NCI-H146 treated with DMSO at 0.1 percent for 48 hours (cell line): Measurements from ENCODE around the gene NAA35.
"Not testable (repeated sequence)": the region's sequence is repeated elsewhere in the genome, so short reads cannot be mapped to it uniquely, and the experiment has no call there.

Source experiments
- DNase-seq: peaks from one replicate; lab custom pipeline; 2025; ENCODE audit not compliant: unreplicated experiment; lab: John Stamatoyannopoulos, UW

Gene NAA35

DNA sequence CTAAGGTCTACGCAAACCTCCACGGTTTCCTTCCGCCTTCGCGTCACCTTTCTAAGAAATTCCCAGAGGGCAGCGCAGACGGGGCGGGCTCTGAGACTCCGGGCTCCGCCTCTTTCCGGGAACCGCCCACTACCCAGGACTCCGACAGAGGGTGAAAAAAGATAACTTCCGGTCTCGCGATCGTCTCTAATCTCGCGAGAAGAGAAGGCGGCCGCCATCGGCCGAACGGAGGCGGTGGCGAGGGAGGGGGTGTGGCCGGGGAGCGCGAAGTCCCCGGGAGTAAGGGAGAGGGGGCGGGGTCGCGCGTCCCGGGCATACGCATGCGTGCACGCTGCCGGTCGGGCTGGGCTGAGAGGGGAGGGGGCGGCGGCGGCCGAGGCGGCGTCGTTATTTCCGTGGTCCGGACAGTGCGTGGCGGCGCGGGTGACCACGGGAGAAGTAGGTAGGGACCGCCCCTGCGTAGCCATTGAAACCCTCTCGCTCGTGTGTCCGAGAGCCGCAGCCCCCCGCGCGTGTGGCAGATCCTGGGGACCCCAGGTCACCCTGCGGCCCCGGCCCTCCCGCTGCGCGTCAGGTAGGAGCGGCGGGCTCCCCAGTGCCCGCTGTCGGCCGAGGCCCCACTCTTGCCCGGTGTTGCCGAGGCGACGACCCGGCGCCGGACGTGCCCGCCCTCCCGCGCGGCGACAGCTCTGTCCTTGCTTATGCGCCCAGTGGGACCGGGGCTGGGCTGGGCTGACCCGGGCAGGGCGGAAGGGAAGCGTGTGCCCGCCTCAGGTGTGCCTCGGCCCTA is at the start of gene NAA35:
TSS of gene NAA35 (plus strand) at position 315 of the 790 bp plus-strand sequence. CDS start 1,014 bp downstream, outside the sequence.
- peak; percentile 88 for DNase-seq

DNA sequence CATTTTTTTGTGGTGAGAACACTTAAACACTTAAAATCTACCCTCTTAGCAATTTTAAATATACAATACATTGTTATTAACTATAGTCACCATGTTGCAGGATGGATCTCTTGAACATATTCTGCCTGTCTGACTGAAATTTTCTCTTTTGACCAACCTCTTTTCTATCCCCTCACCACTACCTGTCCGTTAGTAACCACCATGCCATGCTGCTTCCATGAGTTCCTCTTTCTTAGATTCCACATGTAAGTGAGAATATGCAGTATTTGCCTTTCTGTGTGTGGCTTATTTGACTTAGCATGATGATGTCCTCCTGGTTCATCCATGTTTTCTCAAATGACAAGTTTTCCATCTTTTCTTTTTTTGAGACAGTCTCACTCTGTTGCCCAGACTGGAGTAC is 48.5 kb upstream of the NAA35 start:
- no peak for DNase-seq

DNA sequence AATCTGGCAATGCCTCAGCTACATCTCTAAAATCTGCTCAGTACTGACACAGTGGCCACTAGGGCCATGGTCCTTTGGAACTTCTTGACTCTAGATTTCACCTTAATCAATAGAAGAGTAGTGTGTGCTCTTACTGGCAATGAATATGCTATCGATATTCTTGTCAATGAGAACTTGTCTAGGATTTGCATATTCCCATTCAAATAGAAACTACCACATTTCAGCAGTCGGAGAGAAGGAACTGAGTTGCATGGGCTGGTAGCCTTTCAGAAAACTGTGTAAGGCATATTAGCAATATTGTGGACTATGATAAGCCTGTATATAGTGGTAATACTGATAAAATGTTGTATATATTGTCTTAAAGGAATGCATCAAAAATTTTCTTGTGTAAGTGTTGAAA is 45.3 kb upstream of the NAA35 start:
- no peak for DNase-seq

DNA sequence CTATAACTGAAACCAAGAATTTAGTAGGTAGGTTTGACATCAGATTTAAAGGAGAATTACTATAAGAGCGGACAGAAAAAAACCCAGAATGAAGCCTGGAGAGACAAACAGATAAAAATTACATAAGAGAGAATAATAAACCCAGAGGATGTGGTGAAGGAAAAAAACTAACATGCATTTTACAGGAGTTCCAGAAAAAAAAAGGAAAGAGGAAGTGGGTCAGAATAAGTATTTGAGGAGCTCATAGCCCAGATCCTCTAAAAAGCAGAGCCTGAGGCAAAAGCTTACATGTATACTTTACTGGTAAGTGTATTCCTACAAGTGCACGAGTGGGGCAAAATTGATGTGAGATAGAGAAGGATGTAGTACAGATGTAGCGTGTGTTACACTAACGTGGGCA is 43.1 kb upstream of the NAA35 start:
- DNase-seq = no peak

DNA sequence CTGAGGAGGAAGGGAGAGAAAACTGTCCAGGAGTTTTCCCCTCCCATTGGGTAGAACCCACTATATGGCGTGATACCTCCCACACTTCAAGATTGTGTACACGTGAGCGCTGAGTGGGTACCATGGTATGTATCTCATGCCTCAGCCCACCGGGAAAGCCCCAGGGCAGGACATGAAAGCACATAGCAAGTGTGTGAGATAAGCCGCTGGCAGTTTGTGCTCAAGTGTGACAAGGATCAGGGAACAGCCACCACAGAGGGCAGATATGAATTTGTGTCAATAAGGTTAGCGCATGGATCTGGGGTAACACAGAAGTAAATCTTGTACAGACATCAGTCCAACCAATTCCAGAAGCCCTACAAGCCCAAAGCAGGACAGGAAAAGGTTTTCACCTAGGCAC is 42.6 kb upstream of the NAA35 start:
- no peak for DNase-seq

DNA sequence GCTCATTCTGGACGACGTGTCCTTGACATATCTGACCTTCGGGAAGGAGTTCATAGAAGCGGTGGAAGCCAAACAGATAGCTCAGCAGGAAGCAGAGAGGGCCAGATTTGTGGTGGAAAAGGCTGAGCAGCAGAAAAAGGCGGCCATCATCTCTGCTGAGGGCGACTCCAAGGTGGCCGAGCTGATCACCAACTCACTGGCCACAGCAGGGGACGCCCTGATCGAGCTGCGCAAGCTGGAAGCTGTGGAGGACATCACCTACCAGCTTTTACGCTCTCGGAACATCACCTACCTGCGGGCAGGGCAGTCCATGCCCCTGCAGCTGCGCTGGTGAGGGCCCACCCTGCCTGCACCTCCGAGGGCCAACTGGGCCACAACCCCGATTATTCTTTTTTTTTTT is 41.6 kb upstream of the NAA35 start:
- DNase-seq = no peak

DNA sequence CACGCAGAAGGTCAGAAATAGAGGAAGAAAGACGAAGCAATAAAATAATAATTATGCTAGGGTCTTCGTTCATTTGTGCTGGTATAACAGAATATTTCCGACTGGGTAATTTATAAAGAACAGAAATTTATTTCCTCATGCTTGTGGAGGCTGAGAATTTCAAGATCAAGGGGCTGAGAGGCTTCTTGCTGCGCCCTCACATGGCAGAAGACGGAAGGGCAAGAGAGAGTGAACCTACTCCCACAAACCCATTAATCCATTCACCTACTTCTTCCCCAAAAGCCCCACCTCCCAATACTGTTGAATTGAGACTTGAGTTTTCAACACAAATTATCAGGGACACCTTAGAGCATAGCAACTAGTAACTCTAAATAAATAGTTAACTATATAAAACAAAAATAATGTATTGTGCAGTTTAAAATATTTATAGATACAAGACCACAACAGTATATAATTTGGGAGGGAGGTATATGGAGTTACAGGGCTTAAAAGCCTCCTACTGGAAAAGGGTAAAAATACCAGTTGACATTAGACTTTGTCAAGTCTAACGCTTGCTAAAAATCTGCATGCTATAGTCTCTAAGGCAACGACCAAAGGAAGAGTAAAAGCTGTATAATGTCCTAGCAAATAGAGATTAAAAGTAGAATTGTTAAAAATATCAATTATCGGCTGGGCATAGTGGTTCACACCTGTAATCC is 40.3 kb upstream of the NAA35 start:
- DNase-seq = no peak

DNA sequence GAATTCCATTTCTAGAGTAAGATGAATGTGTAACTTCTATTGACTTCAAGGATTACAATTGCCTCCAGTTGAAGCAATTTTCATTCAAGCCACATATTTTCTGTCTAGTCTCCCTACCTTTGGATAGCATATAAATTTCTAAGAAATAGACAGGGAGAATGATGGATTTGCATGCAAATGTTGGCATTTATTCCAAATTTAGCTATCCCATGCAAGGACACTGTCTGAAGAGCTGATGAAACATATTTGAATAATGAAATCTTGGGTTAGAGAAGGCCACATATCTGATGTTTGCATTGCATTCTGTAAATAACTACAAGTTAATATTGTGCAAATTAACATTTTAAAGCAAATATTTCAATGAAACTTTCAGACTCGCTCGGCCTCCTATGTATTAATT is 36.0 kb upstream of the NAA35 start:
- DNase-seq = no peak

DNA sequence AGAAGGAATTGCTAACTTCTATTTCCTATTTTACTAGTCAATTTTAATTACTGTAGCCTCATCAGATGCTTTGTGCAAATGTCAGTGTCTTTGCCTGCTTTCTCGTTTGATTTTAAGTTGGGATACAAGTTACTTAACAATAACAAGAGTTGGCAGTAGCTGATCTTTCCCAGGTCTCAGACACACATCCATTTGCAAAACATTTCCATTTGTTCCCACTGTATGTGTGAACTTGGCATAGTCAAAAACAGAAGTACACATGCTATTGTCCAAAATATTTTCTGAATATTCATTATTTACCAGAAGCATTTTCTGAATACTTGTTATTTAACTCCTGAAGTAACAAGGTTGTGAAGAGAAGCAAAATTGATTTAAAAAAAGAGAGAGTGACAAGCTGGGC is 35.0 kb upstream of the NAA35 start:
- no peak for DNase-seq

DNA sequence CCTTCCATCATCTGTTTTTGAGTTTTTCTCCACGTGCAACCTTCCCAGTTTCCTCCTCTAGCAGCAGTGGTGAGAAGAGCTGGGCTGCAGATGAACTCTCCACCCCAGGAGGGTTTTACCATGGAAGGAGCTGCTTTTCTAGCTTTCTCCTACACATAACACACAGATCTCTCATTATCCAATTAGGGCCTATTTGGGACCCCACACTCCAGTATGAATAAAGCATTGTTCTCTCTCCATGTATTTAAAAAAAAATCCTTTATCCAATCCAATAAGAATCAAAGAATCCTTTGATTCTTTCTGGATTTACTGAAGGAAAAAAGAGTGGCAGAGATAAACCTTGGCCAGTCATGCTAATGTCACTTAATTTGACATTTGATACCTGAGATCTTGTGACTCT is 31.6 kb upstream of the NAA35 start:
- peak; percentile 18 for DNase-seq

DNA sequence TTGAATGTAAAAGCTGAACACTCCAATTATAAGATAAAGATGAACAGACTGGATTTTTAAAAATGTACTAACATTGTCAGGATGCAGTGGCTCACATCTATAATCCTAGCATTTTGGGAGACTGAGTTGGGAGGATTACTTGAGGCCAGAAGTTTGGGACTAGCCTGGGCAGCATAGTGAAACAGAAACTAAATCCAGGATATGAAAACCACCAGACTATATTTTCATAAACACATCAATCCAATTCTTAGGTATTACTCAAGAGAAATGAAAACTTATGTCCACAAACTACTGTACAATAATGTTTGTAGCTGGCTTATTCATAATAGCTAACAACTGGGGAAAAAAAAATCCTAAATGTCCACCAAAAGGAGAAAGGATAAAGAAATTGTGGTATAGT is 26.8 kb upstream of the NAA35 start:
- DNase-seq = no peak

DNA sequence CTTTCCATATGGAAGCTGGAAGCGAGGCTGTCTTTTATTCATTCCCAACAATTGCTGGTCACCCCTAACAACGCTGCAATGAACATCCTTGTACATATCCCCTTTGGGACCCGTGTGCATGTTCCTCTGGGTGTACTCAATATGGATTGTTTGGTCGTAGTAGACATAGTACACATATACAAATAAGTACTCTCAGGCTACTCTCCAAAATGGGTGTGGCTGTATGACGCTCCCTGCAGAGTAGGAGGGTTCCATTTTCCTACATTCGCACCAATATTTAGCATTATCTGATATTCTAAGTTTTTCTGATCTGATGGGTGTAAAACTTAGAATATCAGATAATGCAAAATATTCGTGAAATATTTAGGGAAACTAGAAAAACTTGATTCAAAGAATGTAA is 23.2 kb upstream of the NAA35 start:
- DNase-seq = no peak

DNA sequence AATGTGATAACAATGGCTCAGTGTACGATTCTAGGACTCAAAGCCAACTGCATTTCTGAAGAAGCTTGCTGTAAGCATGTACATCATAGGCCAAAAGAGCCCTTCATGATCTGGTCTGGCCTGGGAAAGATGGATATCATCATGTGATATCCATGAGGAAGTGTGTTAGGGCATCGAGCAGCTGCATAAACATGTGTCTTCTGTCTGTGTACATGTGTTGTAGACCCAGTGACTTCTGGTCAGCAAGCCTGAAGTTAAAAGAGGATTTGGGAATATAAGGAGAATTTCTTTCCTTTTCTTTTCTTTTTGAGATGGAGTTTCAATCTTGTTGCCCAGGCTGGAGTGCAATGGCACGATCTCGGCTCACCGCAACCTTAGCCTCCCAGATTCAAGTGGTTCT is 15.5 kb upstream of the NAA35 start:
- DNase-seq = no peak

DNA sequence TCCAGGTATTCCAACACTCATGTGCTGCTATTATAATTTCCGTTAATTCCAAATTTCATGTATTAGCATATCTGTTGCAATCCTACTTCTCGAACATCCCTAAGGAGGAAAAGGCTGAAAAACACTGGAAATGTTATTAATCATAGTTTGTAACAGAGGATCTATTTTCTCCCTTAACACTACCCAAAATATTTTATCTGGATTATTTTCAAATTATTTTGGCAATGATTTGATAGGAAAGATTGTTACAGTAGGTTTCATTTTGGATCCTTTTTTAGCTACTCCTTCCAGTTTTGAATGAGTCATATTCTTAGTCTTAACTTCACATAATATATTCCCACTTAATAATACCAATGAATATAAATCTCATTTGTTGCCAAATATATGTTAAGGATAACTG is 13.9 kb upstream of the NAA35 start:
- DNase-seq = no peak

DNA sequence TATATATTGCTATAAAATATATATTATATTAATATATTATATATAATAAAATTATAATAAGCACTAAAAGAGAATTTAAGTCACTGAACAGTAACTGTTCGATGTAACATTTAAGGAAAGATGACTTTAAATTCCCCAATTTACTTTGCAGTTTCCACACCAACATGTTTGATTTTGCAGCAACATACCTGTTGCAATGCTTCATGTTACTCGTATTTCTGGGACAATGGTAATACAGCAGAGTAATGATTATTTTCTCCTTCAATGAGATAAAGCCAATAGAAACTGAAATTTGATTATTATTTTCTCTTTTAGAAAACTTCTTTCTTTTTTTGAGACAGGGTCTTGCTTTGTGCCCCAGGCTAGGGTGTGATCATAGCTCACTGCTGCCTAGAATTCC is 9.5 kb upstream of the NAA35 start:
- no peak for DNase-seq

DNA sequence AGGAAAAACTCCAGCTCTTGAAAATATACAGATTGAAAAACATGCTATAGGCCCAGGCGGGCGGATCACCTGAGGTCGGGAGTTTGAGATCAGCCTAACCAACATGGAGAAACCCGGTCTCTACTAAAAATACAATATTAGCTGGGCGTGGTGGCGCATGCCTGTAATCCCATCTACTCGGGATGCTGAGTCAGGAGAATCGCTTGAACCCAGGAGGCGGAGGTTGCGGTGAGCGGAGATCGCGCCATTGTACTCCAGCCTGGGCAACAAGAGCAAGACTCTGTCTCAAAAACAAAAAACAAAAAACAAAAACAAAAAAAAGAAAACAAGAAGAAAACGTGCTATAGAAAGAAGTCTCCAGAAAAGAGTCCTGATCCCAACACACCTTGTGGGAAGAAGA is 5.0 kb upstream of the NAA35 start:
- not testable (repeated sequence) for DNase-seq

DNA sequence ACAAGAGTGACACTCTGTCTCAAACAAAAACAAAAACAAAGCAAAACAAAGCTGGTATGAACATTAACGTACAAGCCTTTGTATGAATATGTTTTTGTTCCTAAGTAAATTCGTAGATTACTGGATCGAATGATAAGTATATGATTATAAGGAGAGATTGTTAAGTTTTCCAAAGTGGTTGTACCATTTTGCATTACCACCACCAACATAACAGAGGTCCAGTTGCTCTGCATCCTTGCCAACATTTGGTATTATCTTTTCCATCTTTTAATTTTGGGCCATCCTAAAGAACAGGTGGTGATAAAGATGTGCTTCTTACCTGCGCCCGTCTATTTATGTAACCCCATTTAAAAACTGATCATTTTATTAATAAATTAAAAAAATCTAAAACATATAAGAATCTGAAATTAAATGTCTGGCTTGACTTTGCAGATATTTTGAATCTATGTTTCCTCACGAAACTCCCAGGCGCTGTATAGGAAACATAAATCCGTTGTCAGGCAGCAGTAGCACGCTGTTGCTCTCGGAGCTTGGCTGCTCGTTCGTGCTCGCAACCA is 593 bp upstream of the NAA35 start:
- DNase-seq = no peak

DNA sequence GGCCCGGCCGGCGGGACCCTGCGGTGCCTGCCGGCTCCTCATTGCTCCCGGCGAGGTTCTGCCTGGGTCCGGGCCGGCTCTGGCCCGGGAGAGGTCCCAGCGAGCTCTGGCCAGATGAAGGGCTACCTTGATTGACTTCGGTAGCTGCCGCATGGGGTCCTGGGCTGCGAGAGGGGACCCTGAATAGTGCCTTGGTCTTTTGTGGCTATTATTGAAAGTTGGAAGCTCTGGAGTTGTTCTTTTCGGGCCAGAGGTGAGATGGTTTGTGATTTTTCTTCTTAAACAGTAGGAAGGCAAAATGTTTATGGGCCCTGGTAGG is 635 bp downstream of the NAA35 start:
- no peak for DNase-seq

DNA sequence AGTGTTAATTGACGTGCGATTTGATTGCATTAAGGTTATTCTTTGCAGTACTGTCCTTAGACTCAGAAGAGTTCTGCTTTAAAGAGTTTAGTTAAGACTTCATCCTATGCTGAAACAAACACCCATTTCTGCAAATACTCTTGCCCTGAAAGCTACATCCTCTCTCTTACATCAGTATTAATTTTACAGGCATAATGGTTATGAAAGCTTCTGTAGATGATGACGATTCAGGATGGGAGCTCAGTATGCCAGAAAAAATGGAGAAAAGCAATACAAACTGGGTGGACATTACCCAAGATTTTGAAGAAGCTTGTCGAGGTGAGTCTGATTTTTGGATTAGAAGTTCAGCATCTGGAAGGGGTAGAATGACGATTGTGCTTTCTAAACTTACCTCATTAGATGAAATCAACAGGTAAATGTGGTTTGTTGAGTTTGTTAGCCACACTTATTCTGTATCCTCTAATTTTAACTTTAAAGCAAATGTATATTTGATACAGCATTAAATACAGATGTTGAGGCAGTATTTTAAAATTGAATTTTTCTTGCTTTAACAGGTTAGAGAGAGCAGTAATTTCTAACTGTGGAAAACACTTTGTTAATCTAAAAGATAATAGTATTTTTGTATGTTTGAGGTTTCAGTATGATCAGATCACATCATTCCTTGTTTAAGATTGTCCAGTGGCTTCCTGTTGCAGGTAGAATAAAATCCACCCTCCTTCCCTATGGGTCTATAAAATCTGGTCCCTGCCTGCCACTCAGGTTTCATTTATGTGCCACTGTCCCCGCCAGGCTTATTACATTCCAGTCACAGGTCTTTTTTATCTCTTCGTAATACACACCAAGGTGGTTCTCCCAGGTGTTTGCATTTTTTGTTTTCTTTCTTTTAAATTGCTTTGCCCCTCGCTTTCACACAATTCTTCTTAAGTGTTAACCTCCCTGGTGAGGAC is 1.3 kb downstream of the NAA35 start:
- no peak for DNase-seq

DNA sequence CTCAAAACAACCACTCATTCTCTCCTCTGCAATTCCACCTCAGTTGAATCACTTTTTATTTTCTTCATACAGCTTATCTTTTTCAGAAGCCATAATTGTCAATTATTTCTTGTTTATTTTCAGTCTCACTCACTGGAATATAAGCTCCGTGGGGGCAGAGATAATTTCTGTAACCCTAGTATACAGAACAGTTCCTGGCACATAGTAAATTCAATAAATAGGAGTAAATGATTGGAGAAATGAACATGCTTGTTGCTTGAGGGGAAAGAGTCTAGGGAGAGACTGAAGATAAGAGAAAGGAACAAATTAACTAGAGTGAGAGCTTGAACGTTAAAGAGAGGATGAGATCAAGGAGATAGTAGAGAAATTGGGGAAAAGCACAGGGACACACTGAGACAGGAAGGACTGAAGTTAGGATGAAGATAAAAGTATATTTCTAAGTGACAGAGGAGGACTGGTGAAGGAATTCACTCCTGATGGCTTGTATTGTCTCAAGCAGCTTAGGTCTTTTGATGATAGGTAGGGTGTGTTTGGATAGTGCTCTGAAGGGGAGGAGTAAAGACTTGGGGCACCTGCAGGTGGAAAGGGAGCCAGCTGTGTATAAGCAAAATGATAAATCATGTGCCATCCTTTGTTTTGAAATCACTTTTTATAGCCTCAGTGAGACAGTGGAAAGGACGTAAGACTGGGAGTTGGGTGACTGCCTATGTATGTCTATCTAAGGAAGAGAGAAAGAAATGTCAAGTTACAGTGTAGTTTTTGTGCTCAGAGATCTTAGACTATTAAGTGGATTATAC is 2.2 kb downstream of the NAA35 start:
- DNase-seq = peak; percentile 15
